ENCODE data around the gene GABBR2.

GABBR2 gene

GRCh38 chr9:98311541-98311940, 397.2 kb downstream of the GABBR2 start:
- no peak overlapping the region for H3K4me3 ChIP-seq (ENCODE audit: control insufficient read depth, low read depth, low read length)
- no peak for TF ChIP-seq CTCF (conservative IDR thresholded peaks at IDR 0.05; ENCODE audit: control insufficient read depth, insufficient read depth, low read depth, low read length)
- no peak for DNase-seq (ENCODE audit: low read depth)

GRCh38 chr9:98310752-98311392, 397.9 kb downstream of the GABBR2 start:
- DNase-seq (ENCODE audit: low read depth): peak; percentile 47
- no peak overlapping the region for H3K4me3 ChIP-seq (ENCODE audit: control insufficient read depth, low read depth, low read length)
- no peak for TF ChIP-seq CTCF (conservative IDR thresholded peaks at IDR 0.05; ENCODE audit: control insufficient read depth, insufficient read depth, low read depth, low read length)

- no peak for TF ChIP-seq CTCF (conservative IDR thresholded peaks at IDR 0.05; ENCODE audit: control insufficient read depth, insufficient read depth, low read depth, low read length)
Observed at GRCh38 chr9:98306384-98307145, 402.2 kb downstream of the GABBR2 start.

GRCh38 chr9:98304381-98304780, 404.4 kb downstream of the GABBR2 start:
- no peak for TF ChIP-seq CTCF (conservative IDR thresholded peaks at IDR 0.05; ENCODE audit: control insufficient read depth, insufficient read depth, low read depth, low read length)
- no peak overlapping the region for H3K4me3 ChIP-seq (ENCODE audit: control insufficient read depth, low read depth, low read length)
- DNase-seq (ENCODE audit: low read depth): no peak

More at GRCh38 chr9:98306384-98307145, 402.2 kb downstream of the GABBR2 start:
- no peak overlapping the region for H3K4me3 ChIP-seq (ENCODE audit: control insufficient read depth, low read depth, low read length)
- DNase-seq (ENCODE audit: low read depth): no peak

- no peak for DNase-seq (ENCODE audit: low read depth)
- TF ChIP-seq CTCF (conservative IDR thresholded peaks at IDR 0.05; ENCODE audit: control insufficient read depth, insufficient read depth, low read depth, low read length): no peak
- no peak overlapping the region for H3K4me3 ChIP-seq (ENCODE audit: control insufficient read depth, low read depth, low read length)
Observed at GRCh38 chr9:98303633-98304125, 405.1 kb downstream of the GABBR2 start.

GRCh38 chr9:98302938-98303632, 405.6 kb downstream of the GABBR2 start:
- no peak for TF ChIP-seq CTCF (conservative IDR thresholded peaks at IDR 0.05; ENCODE audit: control insufficient read depth, insufficient read depth, low read depth, low read length)

More at GRCh38 chr9:98302938-98303632, 405.6 kb downstream of the GABBR2 start:
- DNase-seq (ENCODE audit: low read depth): no peak
- H3K4me3 ChIP-seq (ENCODE audit: control insufficient read depth, low read depth, low read length): no peak overlapping the region

Data from fibroblast of mammary gland (primary cell).